HG02852 (cell line): ENCODE data around the gene COL1A1.

Experiments
- ATAC-seq: cut with Tn5 transposase; IDR thresholded peaks from one replicate; pipeline ENCODE4 v1.9.1; 2021; ENCODE audit warnings: mild to moderate bottlenecking, moderate library complexity; ENCODE audit not compliant: unreplicated experiment

The COL1A1 gene

DNA sequence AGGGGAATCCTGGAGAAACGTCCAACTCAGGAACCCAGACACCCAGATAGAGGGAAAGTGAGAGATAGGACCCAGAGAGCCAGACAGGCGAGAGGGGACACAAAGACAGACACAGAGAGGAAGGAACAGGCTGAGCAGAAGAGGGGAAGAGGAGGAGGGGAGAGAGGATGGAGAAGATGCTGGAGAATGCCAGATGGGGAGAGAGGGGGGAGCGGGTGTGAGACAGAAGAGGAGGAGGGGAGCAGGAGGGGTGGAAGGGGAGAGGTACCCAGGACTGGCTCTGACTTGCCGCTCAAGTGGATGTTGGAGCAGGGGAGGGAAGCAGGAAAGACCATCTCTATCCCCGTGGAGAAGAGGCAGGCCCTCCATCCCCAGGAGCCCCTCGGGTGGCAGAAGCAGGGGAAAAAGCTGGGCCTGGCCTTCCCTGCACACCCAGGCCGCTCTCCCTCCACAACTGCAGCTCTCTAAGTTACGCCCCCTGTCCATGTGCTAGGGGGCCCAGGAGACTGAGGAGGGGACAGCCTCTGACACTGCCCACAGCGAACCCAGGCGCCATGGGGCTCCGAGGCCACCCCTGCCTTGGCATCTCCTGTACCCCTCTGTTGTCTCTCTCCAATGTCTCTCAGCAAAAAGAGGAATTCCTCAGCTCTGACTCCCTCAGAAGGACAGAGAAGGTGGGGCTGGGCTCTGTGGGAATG lies 55.8 kb downstream of the COL1A1 start:
- ATAC-seq: no peak

DNA sequence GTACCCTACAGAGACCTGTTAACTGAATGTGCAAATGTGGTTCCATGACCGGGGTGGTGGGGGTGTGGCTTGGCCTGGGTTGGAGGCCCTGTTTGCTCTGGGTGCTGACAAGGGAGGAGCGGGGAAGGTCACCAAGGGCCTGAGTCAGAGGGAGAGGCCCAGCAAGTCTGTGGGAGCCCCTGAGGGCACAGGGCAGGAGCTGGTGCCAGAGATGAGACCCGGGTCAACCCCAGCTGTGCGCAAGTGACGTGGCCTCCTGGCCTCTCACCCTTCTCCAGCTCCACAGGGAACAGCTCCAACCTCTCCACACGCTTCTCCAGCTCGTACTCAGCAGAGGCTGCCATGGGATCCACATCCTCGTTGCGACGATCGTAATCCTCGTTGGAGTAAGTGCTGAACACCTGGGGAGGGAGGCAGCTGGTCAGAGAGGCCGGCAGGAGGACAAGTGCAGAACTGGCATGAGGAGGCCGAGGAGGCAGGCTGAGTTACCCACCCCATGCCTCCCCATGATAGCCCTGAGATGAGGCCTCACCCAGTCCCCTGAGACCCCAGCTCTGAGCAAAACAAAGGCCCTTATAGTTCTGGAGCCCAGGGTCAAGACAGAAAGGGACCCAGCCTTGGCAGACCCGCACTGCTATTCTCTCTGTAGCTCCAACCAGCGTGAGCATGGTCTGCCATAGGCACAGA lies 56.4 kb downstream of the COL1A1 start:
- no peak for ATAC-seq

DNA sequence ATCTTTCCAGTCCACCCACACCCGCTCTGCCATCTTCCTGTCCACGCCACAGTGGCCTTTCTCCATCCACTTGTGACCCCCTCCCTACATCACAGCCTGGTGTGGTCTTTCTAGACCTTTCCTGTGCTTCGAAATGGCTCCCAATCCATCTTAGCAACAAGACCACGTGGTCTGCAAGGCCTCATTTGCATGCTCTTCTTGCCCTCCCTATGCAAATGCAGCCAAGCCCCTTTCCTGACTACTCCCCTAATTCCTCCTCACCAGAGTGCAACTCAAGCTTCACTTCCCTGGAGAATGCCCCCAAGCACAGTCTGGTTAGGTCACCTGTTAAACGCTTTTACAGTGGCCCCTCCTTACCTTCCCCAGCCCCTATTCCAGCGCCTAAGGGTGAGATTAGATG lies 57.1 kb downstream of the COL1A1 start:
- no peak for ATAC-seq

DNA sequence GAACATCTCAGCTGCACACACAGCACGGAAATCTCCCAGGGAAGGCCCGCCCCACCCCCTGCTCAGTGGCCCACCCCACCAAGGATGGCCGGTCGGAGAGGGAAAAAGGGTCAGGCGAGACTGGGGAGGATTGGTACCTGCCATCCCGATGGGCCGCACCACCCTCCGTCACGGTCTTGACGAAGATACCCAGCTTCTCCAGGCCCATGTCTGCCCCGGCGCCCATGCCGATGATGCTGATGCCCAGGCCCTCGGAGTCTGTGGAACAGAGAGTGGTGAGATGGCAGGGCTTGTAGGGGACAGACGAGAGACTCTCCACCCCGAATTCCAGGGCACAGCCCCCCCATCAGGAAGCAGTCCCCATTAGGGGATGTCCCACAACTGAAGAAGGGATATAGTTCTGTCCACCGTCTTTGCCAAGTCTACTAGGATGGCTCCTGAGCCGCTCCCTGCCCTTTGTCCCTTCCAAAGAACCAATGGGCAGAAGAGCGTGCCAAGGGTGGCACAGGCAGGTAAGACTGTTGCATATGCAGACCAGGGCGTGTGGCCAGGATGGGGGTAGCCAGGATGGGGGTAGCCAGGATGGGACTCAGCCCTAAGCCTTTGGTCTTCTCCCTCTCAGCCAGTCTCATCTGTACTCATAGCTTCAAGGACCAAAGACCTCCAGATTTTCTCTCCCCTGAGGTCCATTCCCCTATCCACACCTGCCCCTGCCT lies 57.8 kb downstream of the COL1A1 start:
- ATAC-seq: no peak

DNA sequence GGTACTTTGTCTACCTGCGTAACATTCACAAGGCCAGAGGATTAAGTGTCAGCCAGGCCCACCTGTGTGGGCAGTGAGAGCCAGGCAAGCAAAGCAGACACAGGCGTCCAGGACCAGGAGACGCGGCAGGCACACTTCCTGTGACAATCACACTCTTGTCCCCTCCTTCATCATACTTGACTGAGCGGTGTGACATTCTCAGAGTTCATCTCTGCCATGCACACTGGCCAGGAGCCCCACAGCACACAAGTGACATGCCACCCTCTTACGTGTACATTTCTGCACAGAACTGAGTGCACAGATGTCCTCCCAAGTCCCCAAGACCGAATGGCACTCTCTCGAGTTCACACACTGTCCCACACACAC lies 59.7 kb downstream of the COL1A1 start:
- no peak for ATAC-seq

DNA sequence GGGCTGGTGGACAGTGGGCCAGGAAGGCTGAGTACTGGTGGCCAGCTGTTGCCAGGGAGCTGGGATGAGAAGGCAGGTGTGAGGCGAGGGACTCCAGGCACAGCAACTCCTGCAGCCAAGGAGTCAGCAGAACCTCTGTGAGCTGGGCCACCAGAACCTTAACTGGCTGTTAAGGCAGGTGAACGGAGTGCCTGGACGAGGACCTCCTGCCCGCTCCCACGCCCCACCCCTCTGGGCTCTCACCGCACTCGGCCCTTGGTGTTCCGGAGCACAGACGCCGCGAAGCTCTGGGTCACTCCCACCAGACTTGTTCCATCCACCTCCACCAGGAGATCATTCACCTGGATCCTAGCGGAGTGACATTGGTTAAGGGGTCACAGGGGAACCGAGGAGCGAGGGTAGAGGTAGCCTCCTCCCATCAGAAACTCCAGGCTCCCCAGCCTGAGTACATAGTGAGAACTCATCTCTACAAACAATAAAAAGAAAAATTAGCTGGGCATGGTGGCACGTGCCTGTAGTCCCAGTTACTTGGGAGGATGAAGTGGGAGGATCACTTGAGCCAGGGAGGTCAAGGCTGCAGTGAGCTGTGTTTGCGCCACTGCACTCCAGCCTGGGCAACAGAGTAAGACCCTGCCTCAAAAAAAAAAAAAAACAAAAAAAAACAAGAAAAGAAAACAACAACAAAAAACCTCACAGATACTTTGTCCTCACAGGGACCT lies 60.2 kb downstream of the COL1A1 start:
- no peak for ATAC-seq

DNA sequence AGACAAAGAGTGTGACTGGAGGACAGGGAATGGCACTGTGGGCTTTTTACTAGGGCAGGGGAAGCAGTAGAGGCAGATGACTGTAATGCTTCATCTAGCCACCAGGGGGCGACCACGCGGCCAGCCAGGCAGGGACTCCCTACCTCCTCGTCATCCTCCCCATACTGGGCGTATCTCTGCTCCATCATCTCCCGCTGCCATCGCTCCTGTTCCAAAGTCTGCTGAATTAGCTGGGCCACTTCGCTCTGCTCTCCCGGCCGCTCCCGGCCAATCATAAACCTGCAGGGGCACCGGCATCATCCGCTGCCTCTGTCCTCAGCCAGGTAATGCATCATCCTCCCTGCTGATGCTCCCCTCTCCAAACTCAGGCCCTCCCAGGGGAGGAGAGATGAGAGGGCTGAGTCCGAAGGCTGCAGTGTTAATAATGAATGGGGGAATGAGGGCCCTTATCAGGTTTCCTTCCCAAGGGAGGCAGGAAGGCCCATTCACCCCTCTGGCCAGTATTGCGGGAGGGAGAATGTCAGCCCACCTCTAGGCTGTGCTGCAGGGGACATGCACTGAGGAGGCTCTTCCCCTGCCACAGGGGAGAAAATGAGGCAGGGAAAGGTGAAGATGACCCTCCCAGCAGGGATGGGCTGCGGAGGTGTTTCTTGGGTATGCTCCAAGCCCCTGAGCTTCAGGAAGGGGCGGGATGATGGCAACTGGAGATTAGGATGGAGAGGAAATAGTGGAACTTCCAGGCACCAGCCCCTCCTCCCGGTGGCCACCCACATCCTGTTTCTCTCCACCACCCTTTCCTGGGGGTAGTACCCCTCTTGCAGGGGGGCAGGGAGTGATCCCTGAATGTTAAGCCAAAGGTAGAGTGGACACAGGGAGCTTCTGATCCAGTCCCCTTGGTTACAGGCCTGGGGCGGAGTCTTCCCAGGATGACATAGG lies 61.2 kb downstream of the COL1A1 start:
- ATAC-seq: peak; percentile 64

DNA sequence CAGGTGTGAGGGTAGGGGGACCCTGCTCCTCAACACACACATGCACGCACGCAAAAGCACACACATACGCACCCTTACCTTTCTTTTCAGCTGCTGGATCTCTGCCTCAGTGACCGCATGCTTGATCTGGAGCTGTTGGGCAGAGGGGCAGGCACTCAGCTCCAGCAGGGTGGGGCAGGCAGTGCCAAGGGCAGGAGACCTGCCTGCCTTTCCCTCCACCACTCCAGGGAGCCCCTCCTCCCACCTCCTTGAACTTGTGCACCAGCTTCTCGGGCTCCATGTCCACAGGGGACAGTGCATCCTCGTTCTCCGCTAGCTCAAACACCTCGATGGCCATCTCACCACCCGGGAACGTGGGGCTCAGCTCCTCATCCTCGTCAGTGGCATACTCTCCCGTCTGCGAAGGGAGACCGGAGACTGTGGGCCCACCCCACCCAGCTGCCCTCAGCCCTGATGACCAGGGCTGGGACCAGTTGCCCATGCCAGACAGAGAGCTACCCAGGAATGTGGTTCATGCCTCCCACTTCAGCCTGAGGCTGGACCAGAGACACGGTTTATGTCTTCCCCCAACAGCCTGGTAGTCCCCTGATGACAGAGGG lies 62.1 kb downstream of the COL1A1 start:
- no peak for ATAC-seq

DNA sequence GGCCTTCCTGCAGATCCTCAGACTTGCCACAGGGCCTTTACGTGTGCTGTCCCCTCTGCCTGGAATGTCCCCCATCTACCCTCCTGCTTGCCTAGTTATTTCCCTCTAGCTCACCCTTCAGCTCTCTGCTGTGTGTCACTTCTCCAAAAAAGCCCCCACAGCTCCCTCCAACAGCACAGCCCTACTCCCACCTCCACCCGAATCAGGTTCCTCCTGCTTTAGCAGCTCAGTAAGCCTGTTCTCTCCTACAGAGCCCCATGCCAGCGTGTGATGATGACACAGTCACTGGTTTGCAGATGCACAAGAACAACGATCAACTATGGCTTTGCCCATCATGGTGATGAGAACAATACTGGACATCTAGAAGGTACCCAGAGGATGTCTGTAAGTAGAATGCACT lies 64.4 kb downstream of the COL1A1 start:
- ATAC-seq: no peak

DNA sequence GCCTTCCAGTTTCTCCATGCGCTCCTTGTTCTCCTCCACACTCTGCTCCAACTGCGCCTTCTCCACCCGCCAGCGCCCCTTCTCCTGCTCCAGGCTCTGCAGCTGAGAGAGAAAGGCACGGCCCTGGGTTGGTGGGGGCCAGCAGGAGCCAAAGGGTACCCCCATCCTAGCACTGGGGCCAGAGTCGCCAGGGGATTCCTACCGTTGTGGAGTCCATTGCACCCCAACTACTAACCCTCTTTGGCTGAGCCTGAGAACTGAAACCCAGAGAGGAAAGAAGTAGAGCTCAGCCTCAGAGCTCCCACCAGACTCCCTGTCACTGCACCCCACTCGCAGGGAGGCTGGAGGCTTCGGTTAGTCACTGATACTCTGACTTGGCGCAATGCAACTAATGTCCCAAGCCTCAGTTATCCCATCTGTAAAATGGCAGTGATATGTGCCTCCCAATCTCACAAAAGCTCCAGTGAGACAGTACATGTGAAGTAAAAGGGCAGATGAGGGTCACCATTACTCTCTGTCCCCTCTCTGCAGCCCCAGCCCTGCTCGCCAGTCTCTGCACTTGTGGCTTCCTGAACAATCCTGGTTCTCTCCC lies 65.2 kb downstream of the COL1A1 start:
- ATAC-seq: no peak

DNA sequence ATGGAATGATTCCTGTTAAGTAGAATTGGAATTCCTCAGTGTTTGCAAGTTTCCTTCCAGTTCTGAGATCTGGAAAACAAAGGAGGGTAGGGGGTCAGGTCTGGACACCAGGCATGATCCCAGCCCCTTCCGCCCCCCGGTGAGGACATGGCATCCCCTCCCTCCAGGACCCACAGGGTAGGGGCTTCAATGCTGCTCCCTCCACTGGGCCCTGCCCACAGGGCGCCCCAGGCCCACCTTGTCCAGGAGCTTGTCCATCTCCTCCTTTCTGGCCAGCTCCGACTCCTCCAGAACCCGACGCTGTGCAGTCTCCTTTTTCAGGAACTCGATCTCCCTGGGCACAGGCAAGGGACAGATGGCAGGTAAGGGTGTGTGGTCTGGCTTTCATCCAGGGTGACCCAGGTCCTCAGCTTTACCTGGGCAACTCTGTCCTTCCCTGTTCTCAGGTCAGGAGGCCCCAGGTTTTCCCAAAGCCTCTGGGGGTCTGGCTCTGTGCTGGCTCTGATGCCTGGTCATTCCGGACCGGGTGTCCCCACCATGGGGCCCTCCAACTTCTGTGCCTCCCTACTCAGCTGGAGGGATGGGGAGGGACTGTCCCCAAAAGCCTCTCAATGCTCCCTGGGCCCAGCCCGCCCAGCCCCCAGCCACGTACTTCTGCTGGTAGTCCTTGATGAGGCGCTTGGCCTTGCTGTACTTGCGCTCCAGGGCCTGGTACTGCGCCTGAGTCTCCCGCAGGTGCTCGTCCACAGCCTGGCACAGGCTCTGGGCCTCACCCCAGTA lies 65.9 kb downstream of the COL1A1 start:
- ATAC-seq: no peak

DNA sequence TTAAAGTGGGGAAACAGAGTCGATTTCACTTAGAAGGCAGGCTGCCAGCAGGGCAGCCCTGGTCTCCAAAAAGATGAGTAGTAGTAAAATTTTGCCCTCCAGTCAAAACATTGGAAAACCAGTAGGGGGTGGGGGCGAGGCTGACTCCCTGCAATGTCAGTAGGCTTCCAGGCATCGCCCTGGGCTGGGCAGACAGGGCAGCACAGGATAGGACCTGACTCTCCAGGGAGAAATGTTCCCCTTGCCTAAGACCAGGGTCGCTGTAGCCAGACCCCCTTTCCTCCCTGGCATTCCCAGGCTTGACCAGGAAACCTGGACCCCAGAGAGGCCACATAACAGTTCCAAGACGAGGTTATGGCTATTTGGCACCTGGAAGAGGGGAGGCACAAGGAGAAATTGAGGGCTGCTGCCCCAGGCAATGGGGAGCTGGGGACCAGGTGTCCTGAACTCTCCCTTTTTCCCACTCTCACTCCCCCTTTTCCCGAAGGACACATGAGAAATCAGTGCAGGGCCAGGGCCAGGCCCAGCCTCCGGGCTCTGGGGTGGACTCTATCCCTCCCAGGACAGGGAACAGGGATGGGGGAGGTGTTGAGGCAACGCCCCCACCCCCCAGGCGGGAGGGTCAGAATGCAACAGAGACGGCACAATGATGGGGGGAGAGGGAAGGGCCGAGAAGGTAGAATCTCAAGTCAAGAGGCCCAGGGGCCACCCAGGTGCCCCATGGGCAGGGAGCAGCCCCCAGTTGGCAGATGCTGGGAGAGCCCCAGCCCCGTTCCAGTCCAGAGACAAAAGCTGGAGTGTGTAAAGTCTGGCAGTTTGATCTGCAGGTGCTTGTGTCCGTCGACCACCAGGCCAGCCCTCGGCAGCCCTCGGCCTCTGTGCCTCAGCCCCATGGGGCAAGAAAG lies 67.0 kb downstream of the COL1A1 start:
- ATAC-seq: no peak

DNA sequence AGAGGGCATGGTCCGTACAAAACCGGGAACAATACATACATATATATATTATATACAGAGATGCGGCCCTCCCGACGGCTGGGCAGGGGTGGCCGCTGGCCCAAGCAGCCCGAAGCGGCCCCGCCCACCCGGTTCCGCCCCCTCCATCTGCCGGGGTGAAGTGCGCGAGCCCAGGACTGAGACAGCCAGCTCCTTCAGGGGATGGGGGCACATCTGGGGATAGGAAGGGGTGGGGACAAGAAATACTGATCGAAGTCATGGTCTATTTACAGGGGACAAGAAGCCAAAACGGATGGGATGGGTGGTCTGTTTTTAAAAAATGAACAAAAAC lies 67.7 kb downstream of the COL1A1 start:
- ATAC-seq: no peak
